Measurements from ENCODE around the gene LRG1. TPM values are rescaled to one million over a fixed set of nuclear protein-coding genes. Genes with fewer than 3 reads are reported as not detected.

Gene LRG1
- polyA plus RNA-seq, 1 donor (not counting 4 experiments of a cell fraction or from before 2014, with no cell fraction given): 1.2 TPM

GRCh38 chr19:4538601-4538954, 1.3 kb downstream of the LRG1 start:
- FAIRE-seq (no peak), DNase-seq (ENCODE audit: low read depth, low spot score) (no peak)
- Histone ChIP-seq H3K36me3 (ENCODE audit: control insufficient read depth in 2 of 2, extremely low read depth in 1 of 2, insufficient read depth in 2 of 2, low read length in 2 of 2) (no peaks in the 10 kb centered on the region), H3K27ac (ENCODE audit: control insufficient read depth, insufficient read depth, low read length) (no peak overlapping the region), H3K4me2 (ENCODE audit: control insufficient read depth, extremely low read depth, insufficient read depth, low read depth, low read length) (no peak overlapping the region), H3K9me1 (ENCODE audit: control insufficient read depth, extremely low read depth, insufficient read depth, low read length) (no peaks in the 10 kb centered on the region), H3K27me3 (ENCODE audit: control insufficient read depth, extremely low read depth, insufficient read depth, low read length) (peaks cover under 1% of the 10 kb centered on the region), H3K9ac (ENCODE audit: control insufficient read depth, extremely low read depth, insufficient read depth, low read length) (no peak overlapping the region), H3K4me1 (ENCODE audit: control insufficient read depth, extremely low read depth, insufficient read depth, low read length) (peaks cover 7% of the 10 kb centered on the region), H2AFZ (ENCODE audit: control insufficient read depth, low read length) (no peak overlapping the region), H3K4me3 (ENCODE audit: control insufficient read depth in 2 of 3, extremely low read depth in 1 of 3, insufficient read depth in 2 of 3, low read depth in 1 of 3, low read length in 3 of 3) (no peak overlapping the region), H3K79me2 (ENCODE audit: control insufficient read depth, insufficient read depth, low read length) (no peaks in the 10 kb centered on the region), H3K9me3 (ENCODE audit: control insufficient read depth, low read depth, low read length) (no peaks in the 10 kb centered on the region), H4K20me1 (ENCODE audit: control insufficient read depth, extremely low read depth, insufficient read depth, low read length) (no peaks in the 10 kb centered on the region)
- TF ChIP-seq EZH2 (IDR thresholded peaks at IDR 0.05; ENCODE audit: low read length): no peak
- dilution Hi-C loops (cut with MboI; ENCODE audit: extremely low pct_ligation_motif_present, low sequenced_read_pairs): no loop called here

GRCh38 chr19:4537953-4538600, 1.8 kb downstream of the LRG1 start:
- TF ChIP-seq EZH2 (IDR thresholded peaks at IDR 0.05; ENCODE audit: low read length) (no peak), CTCF (optimal IDR thresholded peaks at IDR 0.05 in 1 of 3, IDR thresholded peaks at IDR 0.05 in 1 of 3, conservative IDR thresholded peaks at IDR 0.05 in 1 of 3; ENCODE audit: extremely low read depth in 1 of 3, insufficient read depth in 2 of 3, low read length in 3 of 3) (no peak)
- no peak for FAIRE-seq

GRCh38 chr19:4536798-4537197, 3.0 kb downstream of the LRG1 start:
- H3K36me3 ChIP-seq (ENCODE audit: control insufficient read depth in 2 of 2, extremely low read depth in 1 of 2, insufficient read depth in 2 of 2, low read length in 2 of 2): no peaks in the 10 kb centered on the region
- no peaks in the 10 kb centered on the region for H3K9me1 ChIP-seq (ENCODE audit: control insufficient read depth, extremely low read depth, insufficient read depth, low read length)
- H3K4me2 ChIP-seq (ENCODE audit: control insufficient read depth, extremely low read depth, insufficient read depth, low read depth, low read length): no peak overlapping the region
- H3K27me3 ChIP-seq (ENCODE audit: control insufficient read depth, extremely low read depth, insufficient read depth, low read length): peaks cover 3% of the 10 kb centered on the region
- FAIRE-seq: no peak
- no peak for DNase-seq (ENCODE audit: low read depth, low spot score)
- H3K9me3 ChIP-seq (ENCODE audit: control insufficient read depth, low read depth, low read length): no peaks in the 10 kb centered on the region
- H3K9ac ChIP-seq (ENCODE audit: control insufficient read depth, extremely low read depth, insufficient read depth, low read length): no peak overlapping the region
- no peaks in the 10 kb centered on the region for H3K79me2 ChIP-seq (ENCODE audit: control insufficient read depth, insufficient read depth, low read length)
- no peak overlapping the region for H3K4me3 ChIP-seq (ENCODE audit: control insufficient read depth in 2 of 3, extremely low read depth in 1 of 3, insufficient read depth in 2 of 3, low read depth in 1 of 3, low read length in 3 of 3)
- dilution Hi-C loops (cut with MboI; ENCODE audit: extremely low pct_ligation_motif_present, low sequenced_read_pairs): no loop called here
- H2AFZ ChIP-seq (ENCODE audit: control insufficient read depth, low read length): no peak overlapping the region
- peaks cover 7% of the 10 kb centered on the region for H3K4me1 ChIP-seq (ENCODE audit: control insufficient read depth, extremely low read depth, insufficient read depth, low read length)
- H3K27ac ChIP-seq (ENCODE audit: control insufficient read depth, insufficient read depth, low read length): no peak overlapping the region
- no peaks in the 10 kb centered on the region for H4K20me1 ChIP-seq (ENCODE audit: control insufficient read depth, extremely low read depth, insufficient read depth, low read length)
- no peak for TF ChIP-seq CTCF (optimal IDR thresholded peaks at IDR 0.05 in 1 of 3, IDR thresholded peaks at IDR 0.05 in 1 of 3, conservative IDR thresholded peaks at IDR 0.05 in 1 of 3; ENCODE audit: extremely low read depth in 1 of 3, insufficient read depth in 2 of 3, low read length in 3 of 3)
- no peak for TF ChIP-seq EZH2 (IDR thresholded peaks at IDR 0.05; ENCODE audit: low read length)

More at GRCh38 chr19:4537953-4538600, 1.8 kb downstream of the LRG1 start:
- Histone ChIP-seq H3K9me3 (ENCODE audit: control insufficient read depth, low read depth, low read length) (no peaks in the 10 kb centered on the region), H2AFZ (ENCODE audit: control insufficient read depth, low read length) (no peak overlapping the region), H3K4me2 (ENCODE audit: control insufficient read depth, extremely low read depth, insufficient read depth, low read depth, low read length) (no peak overlapping the region), H3K27me3 (ENCODE audit: control insufficient read depth, extremely low read depth, insufficient read depth, low read length) (peaks cover 3% of the 10 kb centered on the region), H3K27ac (ENCODE audit: control insufficient read depth, insufficient read depth, low read length) (no peak overlapping the region), H3K4me1 (ENCODE audit: control insufficient read depth, extremely low read depth, insufficient read depth, low read length) (peaks cover 7% of the 10 kb centered on the region), H3K36me3 (ENCODE audit: control insufficient read depth in 2 of 2, extremely low read depth in 1 of 2, insufficient read depth in 2 of 2, low read length in 2 of 2) (no peaks in the 10 kb centered on the region), H3K9me1 (ENCODE audit: control insufficient read depth, extremely low read depth, insufficient read depth, low read length) (no peaks in the 10 kb centered on the region), H4K20me1 (ENCODE audit: control insufficient read depth, extremely low read depth, insufficient read depth, low read length) (no peaks in the 10 kb centered on the region), H3K79me2 (ENCODE audit: control insufficient read depth, insufficient read depth, low read length) (no peaks in the 10 kb centered on the region), H3K9ac (ENCODE audit: control insufficient read depth, extremely low read depth, insufficient read depth, low read length) (no peak overlapping the region), H3K4me3 (ENCODE audit: control insufficient read depth in 2 of 3, extremely low read depth in 1 of 3, insufficient read depth in 2 of 3, low read depth in 1 of 3, low read length in 3 of 3) (no peak overlapping the region)
- DNase-seq (ENCODE audit: low read depth, low spot score): no peak
- dilution Hi-C loops (cut with MboI; ENCODE audit: extremely low pct_ligation_motif_present, low sequenced_read_pairs): no loop called here
